ENCODE data around the gene CDH18.

CDH18 gene

GRCh38 chr5:19891658-19892057, 96.3 kb downstream of the CDH18 start:
- no peak overlapping the region for H2AFZ ChIP-seq (ENCODE audit: low read length)
- H3K4me2 ChIP-seq (ENCODE audit: low read depth, low read length, poor library complexity, severe bottlenecking) = no peak overlapping the region

DNA sequence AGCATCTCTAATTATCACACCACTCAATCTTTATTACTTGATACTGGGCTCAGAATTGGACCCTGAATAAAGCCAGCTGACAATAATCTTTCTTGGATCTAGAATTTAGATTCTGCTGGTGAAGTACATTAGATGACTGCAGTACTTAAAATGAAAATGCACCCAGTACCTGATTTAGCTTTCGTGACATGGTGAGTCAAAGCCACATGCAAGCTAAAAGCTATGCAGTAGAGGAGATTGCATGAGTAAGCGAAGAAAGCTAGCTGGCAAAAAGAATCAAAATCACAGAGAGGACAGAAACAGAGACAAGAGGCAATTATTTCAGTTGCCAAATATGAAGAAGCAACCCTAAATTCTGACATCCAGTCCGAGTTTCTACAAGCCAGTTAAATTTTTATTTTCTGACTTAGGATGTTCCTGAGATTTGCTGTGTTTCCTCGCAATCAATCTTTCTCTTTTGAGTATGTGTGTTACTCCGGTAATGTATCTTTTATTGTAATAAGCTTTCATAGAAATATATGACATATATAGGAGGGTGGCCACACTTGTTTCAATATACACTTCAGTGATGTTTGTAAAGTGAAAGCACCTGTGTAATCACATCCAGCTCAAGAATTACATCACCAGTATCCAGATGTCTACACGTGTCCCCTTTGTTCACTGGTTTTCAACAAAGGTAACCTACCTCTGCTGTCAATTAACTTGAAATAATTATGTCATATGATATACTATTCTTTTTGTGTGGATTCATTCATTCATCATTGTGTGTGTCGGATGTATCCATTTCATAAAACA, 101.7 kb downstream of the CDH18 start:
- no peak overlapping the region for H3K4me3 ChIP-seq (ENCODE audit: low read length, poor library complexity, severe bottlenecking)
- no peak overlapping the region for H3K4me2 ChIP-seq (ENCODE audit: low read depth, low read length, poor library complexity, severe bottlenecking)
- H2AFZ ChIP-seq (ENCODE audit: low read length) = no peak overlapping the region
- H3F3A ChIP-seq (ENCODE audit: low read depth) = no peaks in the 10 kb centered on the region
- no peak overlapping the region for H3K9ac ChIP-seq (ENCODE audit: low read depth, low read length, poor library complexity, severe bottlenecking)
- no peaks in the 10 kb centered on the region for H3K9me3 ChIP-seq (ENCODE audit: insufficient read depth, low read depth, low read length)
- no peak for TF ChIP-seq EZH2phosphoT487 (IDR thresholded peaks at IDR 0.05; ENCODE audit: borderline replicate concordance)
- no peak for TF ChIP-seq CTCF (conservative IDR thresholded peaks at IDR 0.05; ENCODE audit: low read length)
- no peaks in the 10 kb centered on the region for H3K79me2 ChIP-seq (ENCODE audit: insufficient read depth, low read length)
- H3K4me1 ChIP-seq (ENCODE audit: insufficient read depth, low read length, poor library complexity, severe bottlenecking) = no peaks in the 10 kb centered on the region
- no peaks in the 10 kb centered on the region for H4K20me1 ChIP-seq (ENCODE audit: insufficient read depth, low read length, poor library complexity, severe bottlenecking)
- no peaks in the 10 kb centered on the region for H3K36me3 ChIP-seq (ENCODE audit: insufficient read depth, low read length)
- H3K27me3 ChIP-seq (ENCODE audit: insufficient read depth, low read length, poor library complexity, severe bottlenecking) = no peaks in the 10 kb centered on the region
- no peaks in the 10 kb centered on the region for H3K9me2 ChIP-seq (replicated peaks; ENCODE audit: low read depth, low read length)

More at GRCh38 chr5:19891658-19892057, 96.3 kb downstream of the CDH18 start:
- no peaks in the 10 kb centered on the region for H4K20me1 ChIP-seq (ENCODE audit: insufficient read depth, low read length, poor library complexity, severe bottlenecking)
- no peak overlapping the region for H3K9ac ChIP-seq (ENCODE audit: low read depth, low read length, poor library complexity, severe bottlenecking)
- no peaks in the 10 kb centered on the region for H3K79me2 ChIP-seq (ENCODE audit: insufficient read depth, low read length)
- no peaks in the 10 kb centered on the region for H3F3A ChIP-seq (ENCODE audit: low read depth)
- no peaks in the 10 kb centered on the region for H3K27me3 ChIP-seq (ENCODE audit: insufficient read depth, low read length, poor library complexity, severe bottlenecking)
- no peaks in the 10 kb centered on the region for H3K9me3 ChIP-seq (ENCODE audit: insufficient read depth, low read depth, low read length)
- no peaks in the 10 kb centered on the region for H3K4me1 ChIP-seq (ENCODE audit: insufficient read depth, low read length, poor library complexity, severe bottlenecking)
- no peaks in the 10 kb centered on the region for H3K9me2 ChIP-seq (replicated peaks; ENCODE audit: low read depth, low read length)
- no peak overlapping the region for H3K4me3 ChIP-seq (ENCODE audit: low read length, poor library complexity, severe bottlenecking)
- TF ChIP-seq EZH2phosphoT487 (IDR thresholded peaks at IDR 0.05; ENCODE audit: borderline replicate concordance) (no peak), CTCF (conservative IDR thresholded peaks at IDR 0.05; ENCODE audit: low read length) (no peak)
- no peaks in the 10 kb centered on the region for H3K36me3 ChIP-seq (ENCODE audit: insufficient read depth, low read length)

DNA sequence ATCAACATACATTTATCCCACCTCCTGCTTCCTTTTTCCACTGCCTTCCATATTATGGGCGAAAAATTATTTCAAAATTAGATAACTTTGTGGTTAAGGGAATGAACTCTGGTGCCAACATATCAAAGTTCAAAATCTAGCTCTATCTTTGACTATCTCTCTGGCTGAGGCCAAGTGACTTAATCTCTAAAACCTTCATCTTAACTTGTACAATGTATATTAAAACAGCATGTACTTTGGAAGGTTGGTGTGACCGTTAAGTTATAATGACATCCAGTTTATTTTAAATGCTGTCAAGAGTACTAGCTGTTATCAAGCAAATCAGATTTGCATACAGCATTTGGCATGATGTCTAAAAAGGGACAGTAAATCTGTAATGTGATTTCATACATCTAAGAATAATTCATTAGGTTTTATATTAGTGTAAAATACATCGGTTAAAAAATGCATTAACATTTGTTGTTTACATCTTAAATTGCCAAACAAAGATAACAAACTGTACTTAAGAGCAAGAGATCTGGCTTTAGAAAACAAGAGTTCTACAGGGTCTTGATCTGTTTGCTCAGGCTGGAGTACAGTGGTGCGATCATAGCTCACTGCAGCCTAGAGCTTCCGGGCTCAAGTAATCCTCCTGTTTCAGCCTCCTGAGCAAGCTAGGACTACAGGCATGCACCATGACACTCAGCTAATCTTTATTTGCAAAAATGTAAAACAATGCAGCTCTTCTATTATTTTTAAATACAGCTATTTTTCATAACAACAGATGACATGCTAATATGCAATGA, 102.8 kb downstream of the CDH18 start:
- Histone ChIP-seq H2AFZ (ENCODE audit: low read length) (no peak overlapping the region), H4K20me1 (ENCODE audit: insufficient read depth, low read length, poor library complexity, severe bottlenecking) (no peaks in the 10 kb centered on the region)
- TF ChIP-seq EZH2phosphoT487 (IDR thresholded peaks at IDR 0.05; ENCODE audit: borderline replicate concordance) = no peak
- no peak for TF ChIP-seq CTCF (conservative IDR thresholded peaks at IDR 0.05; ENCODE audit: low read length)

More for the DNA sequence above, 102.8 kb downstream of the CDH18 start:
- Histone ChIP-seq H3K4me2 (ENCODE audit: low read depth, low read length, poor library complexity, severe bottlenecking) (no peak overlapping the region), H3K9me3 (ENCODE audit: insufficient read depth, low read depth, low read length) (no peaks in the 10 kb centered on the region), H3K4me1 (ENCODE audit: insufficient read depth, low read length, poor library complexity, severe bottlenecking) (no peaks in the 10 kb centered on the region), H3K79me2 (ENCODE audit: insufficient read depth, low read length) (no peaks in the 10 kb centered on the region), H3K4me3 (ENCODE audit: low read length, poor library complexity, severe bottlenecking) (no peak overlapping the region), H3K9ac (ENCODE audit: low read depth, low read length, poor library complexity, severe bottlenecking) (no peak overlapping the region), H3F3A (ENCODE audit: low read depth) (no peaks in the 10 kb centered on the region), H3K27me3 (ENCODE audit: insufficient read depth, low read length, poor library complexity, severe bottlenecking) (no peaks in the 10 kb centered on the region), H3K9me2 (replicated peaks; ENCODE audit: low read depth, low read length) (no peaks in the 10 kb centered on the region), H3K36me3 (ENCODE audit: insufficient read depth, low read length) (no peaks in the 10 kb centered on the region)
